Posterior cingulate gyrus (tissue), 11 donors: ENCODE results near the gene GPR12.
"Not testable (repeated sequence)": the region's sequence is repeated elsewhere in the genome, so short reads cannot be mapped to it uniquely, and the experiment has no call there.

ENCODE experiments used
- DNase-seq, 10 donors: peaks; one replicate each; pipeline versions ENCODE4 v3.0.0 to v3.0.0-alpha.2; 2020 to 2021; ENCODE audit warnings: mixed read lengths in 3 of 10
- intact Hi-C: fragments of 100-400 bp; cut with DNase I; formaldehyde crosslinking; loops from one replicate; pipeline ENCODE4 v1.15.1; 2023

Gene GPR12

DNA sequence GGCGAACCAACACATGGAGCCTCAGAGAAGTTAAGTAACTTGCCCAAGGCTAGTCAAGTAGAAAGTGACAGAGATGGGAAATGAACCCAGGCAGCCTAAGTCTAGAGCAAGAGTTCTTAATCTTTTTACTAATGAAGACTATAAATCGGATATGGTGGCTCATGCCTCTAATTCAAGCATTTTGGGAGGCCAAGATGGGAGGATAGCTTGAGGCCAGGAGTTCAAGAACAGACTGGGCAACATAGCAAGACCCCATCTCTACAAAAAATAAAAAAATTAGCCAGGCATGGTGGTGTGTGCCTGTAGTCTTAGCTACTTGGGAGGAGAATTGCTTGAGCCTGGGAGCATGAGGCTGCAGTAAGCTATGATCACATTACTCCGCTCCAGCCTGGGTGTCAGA, 10.7 kb downstream of the GPR12 start:
- intact Hi-C loops: no loop called here

DNA sequence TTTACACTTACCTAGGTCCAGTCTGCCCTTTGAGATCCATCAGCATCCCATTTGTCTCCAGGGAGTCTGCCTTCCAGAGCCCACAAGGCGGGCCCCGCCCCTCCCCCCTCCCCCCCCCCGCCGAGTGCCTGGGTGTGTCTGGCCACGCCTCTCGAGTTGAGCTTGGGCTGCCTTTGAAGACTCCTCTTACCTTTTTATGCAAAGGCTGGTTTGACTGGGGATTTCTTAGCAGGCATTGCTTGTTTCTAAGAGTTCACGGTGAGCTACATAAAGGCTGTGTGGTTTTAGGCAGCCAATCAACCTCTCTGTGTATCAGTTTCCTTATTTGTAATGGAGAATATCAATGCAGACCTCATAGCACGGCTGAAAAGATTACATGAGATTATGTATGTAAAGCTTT, 11.3 kb downstream of the GPR12 start:
- DNase-seq: no peak
- intact Hi-C loops: no loop called here

More for the DNA sequence above, 10.7 kb downstream of the GPR12 start:
- no peak for DNase-seq

DNA sequence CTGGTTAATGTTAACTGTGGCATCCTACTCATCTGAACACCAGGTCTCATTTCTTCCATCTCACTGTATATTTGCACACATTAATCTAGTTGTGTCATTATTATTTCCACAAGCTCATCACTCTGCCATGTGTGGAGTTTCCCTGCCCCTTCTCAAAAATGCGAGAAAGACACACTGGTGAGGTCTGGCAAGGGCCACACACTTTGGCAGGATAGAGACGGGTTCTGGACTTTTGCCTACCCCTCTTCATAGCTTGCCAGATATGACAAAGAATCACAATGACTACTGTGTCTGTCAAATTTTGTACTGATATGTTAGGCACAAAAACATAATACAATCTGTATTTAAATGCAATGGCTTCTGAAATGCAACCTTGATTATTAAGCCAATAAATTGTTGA, 12.9 kb downstream of the GPR12 start:
- intact Hi-C loops: no loop called here
- no peak for DNase-seq

DNA sequence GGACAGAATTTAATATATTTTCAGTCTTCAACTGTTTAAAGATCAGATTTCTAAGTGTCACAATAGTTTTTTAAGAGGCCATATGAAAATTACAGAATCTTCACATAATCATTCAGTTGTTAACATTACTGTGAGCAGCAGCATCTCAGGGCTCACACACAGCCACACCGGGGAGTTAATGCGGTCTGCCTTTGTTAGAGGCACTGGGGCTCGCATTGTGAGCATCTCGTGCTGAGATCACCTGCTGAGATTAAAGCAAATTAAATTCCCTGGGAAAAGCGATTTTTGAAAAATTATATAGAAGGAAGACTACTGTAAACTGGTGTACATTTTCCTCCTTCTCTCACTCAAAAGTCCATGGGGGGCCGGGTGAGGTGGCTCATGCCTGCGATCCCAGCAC, 16.6 kb downstream of the GPR12 start:
- DNase-seq: no peak
- intact Hi-C loops: no loop called here

DNA sequence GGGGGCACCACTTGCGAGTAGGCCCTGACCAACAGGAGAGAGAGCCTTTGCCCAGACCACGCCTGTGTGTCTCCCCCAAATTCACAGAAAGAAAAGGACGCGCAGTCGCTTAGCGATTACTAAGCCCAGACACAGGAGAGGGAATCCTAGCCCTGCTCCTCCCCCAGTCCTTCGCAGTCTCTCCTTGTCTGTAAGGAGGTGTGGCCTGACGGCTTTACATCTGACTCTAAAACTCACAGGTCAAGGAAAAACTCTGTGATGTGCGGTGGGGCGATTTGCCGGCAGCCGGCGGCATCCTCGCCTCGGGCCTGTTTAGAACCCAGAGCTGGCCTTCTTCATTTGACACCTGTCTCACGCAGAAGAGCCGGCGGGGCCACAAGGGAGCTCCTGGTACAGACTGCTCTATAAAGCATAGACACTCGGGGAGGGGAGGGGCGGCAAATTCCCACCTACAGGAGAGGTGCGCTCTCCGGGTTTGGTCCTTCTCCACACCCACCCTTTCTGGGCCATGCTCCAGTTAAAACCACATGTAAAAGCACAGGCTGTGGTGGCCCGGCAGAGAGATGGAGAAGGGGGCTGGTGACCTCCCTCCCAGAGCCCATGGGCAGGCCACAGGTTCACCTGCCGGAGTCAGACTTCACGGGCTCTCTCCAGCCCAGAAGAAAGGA, 17.8 kb downstream of the GPR12 start:
- intact Hi-C loops: no loop called here
- no peak for DNase-seq

DNA sequence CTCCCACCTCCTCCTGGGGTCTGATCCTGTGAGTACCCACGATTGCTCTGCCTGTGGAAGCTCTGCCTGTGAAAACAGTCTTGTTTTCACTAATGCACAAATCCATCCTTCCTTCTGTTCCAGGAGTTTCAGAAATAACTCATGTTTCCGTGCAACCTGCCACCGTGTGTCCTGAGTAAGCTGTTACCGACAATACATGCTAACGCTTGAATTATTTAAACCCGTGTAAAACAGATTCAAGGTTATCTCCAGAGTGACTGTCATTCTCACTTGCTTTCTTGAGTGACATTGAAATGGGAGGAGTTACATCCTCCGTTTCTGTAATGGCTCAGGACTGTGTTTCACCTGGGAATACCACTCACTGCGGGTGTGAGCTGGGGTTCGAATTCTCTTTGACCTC, 24.9 kb downstream of the GPR12 start:
- intact Hi-C loops: no loop called here
- DNase-seq: no peak

DNA sequence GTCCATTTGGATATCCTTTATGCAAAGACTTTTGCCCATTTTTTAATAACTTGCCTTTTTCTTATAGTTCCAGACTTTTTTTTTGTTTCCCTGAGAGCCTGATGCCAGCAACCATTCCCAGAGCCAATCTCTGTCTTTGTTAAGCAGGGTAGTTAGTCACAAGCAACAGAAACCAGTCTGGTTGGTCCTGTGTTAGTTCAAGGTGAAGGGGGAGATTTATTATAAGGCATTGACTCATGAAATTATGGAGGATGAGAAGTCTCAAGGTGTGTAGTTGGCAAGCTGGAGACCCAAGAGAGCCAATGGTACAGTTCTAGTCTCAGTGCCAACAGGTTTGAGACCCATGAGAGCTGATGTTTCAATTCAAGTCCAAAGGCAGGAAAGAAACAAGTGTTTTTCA, 33.0 kb downstream of the GPR12 start:
- intact Hi-C loops: no loop called here
- DNase-seq: no peak

DNA sequence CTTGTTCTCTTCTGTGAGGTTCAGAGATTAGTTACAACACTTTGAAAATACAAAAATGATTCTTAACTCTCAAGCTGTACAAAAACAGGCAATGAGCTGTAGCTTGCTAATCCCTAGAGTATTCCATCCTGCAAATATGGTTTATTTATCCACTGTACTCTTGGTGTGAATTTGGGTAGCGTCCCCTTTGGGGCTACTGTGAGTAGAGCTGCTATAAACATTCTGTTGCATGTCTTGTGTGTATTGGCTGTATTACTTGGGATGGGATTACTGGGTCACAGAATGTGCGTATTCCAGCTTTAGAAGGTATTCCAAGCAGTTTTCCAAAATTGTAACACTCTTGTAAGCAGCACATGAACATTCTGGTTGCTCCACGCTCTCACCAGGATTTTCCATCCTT, 33.5 kb downstream of the GPR12 start:
- intact Hi-C loops: no loop called here
- DNase-seq: no peak

DNA sequence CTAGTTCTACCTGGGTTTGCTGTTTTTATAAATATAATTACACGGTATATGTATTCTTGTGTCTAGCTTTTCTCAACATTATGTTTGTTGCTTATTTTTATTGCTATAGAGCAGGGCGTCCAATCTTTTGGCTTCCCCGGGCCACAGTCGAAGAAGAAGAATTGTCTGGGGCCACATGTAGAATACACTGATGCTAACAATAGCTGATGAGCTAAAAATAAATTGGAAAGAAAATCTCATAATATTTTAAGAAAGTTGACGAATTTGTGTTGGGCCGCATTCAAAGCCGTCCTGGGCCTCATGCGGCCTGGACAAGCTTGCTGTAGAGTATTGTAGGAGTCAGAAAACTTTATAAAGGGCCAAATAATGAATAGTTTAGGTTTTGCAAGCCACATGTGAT, 33.9 kb downstream of the GPR12 start:
- intact Hi-C loops: no loop called here
- no peak for DNase-seq

DNA sequence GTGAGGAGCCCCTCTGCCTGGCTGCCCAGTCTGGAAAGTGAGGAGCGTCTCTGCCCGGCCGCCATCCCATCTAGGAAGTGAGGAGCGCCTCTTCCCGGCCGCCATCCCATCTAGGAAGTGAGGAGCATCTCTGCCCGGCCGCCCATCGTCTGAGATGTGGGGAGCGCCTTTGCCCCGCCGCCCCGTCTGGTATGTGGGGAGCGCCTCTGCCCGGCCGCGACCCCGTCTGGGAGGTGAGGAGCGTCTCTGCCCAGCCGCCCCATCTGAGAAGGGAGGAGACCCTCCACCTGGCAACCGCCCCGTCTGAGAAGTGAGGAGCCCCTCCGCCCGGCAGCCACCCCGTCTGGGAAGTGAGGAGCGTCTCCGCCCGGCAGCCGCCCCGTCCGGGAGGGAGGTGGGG, 37.0 kb downstream of the GPR12 start:
- intact Hi-C loops, DNase-seq: not testable (repeated sequence)

DNA sequence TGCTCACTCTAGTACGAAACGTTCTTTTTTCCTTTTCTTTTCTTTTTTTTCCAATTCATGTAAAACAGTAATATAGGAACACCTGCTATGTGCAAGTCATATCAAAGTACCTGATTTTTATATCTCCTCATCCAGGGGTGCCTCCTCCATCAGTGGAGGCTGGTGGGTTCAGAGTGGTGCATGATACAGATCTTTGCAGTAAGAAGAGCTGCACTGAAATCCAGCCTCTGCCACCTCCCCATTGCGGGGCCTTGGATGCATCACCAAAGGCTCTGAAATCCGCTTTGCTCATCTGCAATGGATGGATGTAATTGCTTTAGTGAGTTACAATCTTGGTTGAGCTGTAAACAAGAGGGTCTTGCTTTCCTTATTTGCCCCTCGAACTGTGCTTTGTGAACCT, 38.3 kb downstream of the GPR12 start:
- intact Hi-C loops: no loop called here

DNA sequence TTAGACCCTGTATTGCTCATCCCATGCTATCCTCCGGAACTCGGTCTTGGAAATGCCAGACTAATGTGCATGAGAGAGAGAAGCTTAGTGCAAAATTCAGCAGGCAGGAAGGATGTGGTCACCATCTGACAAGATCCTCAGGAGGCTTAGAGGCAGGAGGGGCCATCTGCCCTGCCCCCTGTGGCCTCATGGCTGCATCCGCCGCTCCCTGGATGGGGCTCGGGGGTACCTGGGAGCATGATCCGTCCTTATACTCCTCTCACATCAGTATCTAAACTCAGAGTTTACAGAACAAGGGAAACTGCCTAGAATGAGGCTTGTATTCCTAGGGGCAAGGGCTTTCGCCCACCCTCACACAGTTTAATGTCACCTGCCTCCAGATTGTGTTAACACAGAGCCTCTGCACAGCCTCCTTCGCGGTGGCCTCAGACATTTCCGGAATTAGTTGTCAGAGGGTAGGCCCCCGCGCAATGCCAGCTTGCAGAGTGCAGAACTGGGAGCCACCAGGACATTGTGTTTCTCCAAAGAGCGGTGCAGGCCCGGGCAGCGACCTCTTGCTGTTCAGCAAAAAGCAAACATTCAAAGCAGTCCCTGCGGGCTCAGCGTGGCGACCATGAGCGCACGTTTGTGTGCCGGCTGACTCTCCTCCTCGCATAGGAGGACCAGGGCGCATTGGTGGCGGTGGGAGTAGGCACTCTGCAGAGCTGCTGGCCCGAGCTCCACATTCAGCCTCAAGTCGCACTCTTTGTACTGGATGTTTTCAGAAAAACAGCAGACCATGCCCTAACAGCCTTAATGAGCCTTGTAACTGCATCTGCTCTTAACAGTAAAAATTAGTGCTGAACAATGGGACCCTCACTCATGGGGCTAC, 39.1 kb downstream of the GPR12 start:
- DNase-seq: peak in 6 of 10 donors; percentile 23 to 88 (median 30)
- intact Hi-C loops: no loop called here

More for the DNA sequence above, 38.3 kb downstream of the GPR12 start:
- DNase-seq: peak in 1 of 10 donors; percentile 74

DNA sequence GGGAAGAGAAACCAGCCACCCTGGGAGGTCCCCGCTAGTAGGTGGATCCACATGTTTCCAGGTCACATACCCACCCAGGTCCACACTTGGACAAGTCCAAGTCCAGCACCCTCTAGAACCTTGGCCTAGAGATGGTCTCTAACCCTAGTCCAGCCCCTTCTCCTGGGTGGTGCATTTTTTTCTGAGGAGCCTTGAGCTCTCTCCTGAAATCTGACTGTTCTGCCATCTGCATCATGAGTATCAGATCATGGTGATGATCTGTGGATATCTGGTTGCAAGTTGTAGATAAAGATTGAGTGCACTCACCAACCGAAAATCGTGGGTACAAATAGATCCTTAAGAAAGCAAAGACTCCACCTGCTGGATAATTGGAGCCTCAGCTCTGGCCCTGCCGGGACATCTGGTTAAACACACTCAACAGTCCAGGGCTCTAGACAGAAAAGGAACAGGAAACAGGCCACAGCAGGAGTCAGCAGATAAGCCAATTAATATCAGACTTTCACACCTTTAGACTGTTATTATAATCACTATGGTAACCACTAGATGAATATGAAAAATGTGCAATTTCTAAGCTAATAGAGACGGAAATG, 41.1 kb downstream of the GPR12 start:
- peak in 1 of 10 donors; percentile 53 for DNase-seq
- intact Hi-C loops: no loop called here

DNA sequence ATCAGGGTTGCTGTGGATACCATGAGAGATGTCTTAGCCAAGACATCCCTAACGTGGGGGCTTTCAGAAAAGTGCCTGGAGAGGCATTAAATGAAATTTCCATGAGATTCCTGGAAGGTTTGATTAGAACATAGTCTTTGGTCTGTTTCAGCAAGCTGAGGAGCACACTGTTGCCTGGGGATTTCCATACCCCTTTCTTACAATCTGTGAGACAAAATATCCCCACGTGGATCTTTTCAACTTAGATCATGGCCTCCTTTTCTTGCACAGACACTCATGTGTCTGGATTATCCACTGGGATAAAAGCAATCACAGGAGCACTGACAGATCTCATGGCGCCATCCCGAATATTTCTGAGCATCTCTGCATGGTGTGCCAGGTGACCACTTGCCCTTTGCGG, 41.7 kb downstream of the GPR12 start:
- intact Hi-C loops: no loop called here
- no peak for DNase-seq

DNA sequence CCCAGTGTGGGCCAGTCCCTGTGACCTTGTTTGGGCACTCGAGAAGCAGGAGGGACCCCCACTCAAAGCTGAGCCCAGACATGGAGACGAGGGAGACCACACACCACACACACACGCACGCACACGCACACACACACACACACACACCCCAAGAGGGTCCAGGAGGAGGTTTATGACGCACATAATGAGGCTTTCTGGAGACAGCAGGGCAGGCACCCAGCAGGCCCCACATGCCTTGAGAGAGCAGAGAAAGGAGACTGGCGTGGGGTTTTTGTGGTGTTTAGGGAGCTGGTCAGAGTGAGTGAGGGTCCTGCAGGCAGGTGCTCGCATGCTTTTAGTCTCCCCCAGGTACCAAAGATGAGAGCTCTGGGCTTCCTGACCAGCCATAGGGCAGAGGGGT, 42.4 kb downstream of the GPR12 start:
- intact Hi-C loops: no loop called here
- no peak for DNase-seq

DNA sequence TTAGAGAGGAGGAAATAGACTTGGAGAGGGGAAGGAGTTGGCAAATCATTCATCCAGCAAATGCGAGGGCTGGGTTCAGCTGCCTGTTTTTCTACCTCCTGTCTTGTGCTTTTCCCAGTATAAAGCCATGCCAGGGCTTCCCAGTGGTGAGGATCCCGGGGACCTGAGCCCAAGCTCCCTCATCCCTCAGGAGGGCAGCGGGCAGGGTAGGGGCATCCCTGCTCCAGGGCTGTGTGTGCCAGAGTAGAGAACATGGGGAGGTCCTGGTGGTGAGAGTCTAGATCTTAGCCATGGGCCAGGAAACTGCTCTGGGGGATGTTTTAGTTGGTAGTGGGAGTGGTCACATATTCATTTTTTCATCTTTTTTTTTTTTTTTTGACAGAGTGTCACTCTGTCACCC, 43.6 kb downstream of the GPR12 start:
- DNase-seq: no peak
- intact Hi-C loops: no loop called here

DNA sequence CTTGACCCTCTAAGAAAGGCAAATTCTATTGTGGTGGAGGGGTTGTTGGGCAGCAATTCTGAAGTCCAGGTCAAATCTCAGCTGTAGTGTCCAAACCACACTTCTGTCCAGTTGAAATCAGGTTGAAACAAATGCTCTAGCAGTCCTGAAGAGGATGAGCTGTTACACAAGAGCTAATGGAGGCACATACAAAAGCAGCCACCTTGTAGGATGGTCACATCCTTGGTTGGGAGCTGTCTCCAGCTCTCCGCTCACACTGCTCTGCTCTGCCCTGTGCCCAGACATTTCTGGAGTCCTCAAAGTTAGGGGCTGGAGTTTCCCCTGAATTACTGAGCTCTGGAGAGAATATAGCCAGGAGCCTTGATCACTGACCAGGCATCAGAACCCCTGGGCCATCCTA, 47.2 kb downstream of the GPR12 start:
- no peak for DNase-seq
- intact Hi-C loops: no loop called here

DNA sequence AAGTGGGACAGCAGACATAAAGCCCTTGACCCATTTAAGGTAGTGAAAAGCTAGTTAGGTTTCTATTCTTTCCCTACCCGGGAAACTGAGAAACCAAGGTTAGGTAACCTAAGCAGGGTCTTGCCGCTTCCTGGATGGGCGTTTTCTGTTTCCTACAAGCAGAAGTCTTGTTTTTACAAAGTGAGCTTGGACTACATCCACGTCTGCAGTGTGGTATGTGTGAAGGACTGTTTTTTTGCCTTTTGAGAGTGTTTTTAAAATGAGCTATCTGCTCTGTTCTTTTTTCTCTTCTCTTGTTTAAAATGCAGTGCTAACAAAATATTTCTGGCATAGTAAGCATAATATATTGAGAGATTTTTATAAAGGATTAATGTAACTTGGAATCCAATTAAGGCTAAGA, 49.4 kb downstream of the GPR12 start:
- intact Hi-C loops: no loop called here
- DNase-seq: no peak

DNA sequence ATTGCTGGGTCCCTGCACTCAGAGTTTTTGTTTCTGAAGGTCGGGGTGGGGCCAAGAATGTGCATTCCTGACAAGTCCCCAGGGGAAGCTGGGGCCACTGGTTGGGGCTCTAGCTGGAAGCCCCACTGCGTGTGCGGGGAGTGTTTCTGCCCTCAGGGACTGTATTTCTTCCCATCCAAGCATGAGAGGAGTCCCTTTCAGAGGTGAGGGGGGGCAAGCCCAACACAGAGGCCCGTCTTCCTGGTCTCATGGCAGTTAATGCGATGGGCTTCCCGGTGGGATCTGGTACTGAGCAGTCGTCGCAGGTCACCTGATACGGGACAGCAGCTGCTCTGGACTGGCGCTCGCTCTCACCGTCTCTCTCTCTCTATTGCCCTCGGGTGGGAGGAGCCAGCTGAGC, 50.4 kb downstream of the GPR12 start:
- peak in 2 of 10 donors; percentile 33 to 73 for DNase-seq
- intact Hi-C loops: no loop called here

DNA sequence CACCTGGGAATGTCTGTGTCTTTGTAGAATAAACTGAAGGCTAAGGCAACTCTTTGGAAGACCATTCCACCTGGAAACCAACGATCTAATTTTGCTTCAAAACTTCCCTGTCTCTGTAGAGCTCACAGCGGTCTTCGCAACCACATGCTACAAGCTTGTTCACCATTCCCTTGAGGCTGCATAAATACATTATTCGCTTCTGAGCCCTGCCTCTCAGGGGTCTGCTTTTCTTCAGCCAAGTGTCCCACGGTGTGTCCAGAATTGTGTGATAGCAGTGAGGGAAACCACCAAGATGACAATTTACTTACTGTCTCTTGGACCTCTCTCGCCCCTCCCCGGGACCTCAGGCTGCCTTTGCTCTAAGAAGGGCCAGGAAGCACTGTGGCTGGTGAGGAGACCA, 51.1 kb downstream of the GPR12 start:
- DNase-seq: no peak
- intact Hi-C loops: no loop called here

DNA sequence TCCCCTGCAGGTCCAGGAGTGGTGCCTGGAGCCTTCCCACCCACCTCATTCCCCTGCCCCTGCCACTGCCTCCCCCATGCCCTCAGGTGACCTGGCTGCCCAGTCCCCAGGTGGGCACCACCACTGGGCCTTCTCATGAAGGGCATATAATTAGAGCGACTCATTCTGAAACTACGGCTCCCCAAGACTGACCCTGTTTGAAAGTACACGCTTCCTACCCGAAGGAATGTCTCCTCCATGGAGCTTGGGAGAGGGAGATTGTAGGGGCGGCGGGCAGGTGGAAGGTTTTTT, 52.6 kb downstream of the GPR12 start:
- no peak for DNase-seq
- intact Hi-C loops: no loop called here
